GM19193 (cell line): ENCODE data around the gene TIAM1.

Experiments
- POLR2A ChIP-seq: IDR thresholded peaks from 4 replicates; pipeline ENCODE4 v1.6.1; 2011; ENCODE audit not compliant: insufficient read depth, insufficient read length; ENCODE audit errors: extremely low read depth

TIAM1 gene

DNA sequence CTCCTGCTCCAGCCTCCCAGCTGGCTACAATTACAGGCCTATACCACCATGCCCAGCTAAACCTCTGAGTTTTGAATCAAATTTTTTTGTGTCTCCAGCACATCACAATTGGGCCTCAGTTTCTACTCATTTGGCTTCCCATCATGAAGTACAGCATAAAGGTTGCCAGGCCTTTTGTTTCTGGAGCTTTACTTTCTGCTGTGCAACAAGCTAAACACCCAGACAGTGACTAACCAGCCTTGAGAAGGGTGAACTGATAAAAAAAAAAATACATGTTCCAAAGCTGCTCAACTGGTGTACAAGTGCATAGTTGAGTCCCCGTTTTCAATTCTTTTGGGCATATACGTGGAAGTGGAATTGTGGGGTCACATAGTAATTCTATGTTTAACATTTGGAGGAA lies 25.1 kb downstream of the TIAM1 start:
- TF ChIP-seq POLR2A, result no peak

DNA sequence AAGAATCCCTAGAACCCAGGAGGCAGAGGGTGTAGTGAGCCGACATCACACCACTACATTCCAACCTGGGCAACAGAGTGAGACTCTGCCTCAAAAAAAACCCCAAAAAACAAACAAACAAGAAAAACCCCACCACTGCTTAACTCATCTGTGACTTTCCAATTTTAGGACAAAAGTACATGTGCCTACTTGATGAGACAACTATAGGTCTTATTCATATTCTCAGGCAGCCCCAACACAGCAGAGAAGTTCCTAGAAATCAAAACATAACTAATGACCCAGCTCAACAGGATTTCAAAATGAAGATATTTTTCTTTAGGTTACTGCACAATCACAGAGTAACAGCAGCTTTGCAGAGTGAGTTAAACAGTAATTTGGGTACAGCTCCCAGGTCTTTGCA lies 26.4 kb downstream of the TIAM1 start:
- no peak for TF ChIP-seq POLR2A

DNA sequence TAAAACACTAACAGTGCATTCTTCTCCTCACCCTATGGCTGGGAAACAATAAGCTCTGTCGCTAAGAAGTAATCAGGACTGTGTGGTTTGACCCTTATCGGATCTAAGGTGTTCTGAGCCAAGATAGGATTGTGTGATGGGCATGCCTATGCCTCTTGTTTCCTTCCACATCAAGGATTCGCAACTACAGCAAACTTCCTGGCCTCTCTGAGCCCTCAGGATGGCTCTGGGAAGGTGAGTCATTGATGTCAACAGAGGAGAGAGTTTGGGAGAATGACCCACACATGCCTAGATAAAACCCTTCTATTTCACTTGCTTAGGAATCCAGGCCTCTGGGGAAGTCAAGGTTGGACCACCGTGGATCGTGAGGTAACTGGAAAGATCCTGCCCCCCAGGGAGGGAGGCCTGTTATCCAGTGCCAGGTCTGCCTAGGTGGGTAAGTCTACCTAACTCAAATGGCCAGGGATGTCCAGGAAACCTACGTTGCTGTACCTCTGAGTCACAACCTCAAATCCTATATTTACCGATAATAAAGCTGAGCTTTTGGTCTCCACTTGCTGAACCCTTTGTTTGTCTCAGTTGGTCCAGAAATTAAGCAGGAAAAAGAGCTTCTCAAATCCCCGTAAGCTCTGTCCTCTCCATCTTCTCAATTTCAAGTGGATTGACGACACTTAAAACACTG lies 27.4 kb downstream of the TIAM1 start:
- no peak for TF ChIP-seq POLR2A

DNA sequence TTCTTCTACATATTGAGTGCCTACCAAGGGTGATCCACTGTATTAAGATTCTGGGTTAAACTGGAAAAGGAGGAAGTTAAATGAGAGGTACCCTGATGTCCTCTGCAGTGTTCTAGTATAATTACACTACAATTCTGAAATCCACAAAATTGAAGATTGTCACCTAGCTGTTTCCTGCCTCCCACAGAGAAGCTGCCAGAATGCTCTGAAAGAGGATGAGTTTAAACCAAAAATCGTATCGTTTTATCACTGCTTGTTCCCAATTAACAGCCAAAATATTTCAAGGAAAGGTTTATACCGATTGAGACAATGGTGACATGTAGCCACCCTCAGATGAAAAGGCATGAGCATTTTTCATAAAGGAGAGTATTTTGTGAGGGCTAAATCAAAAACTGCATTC lies 28.0 kb downstream of the TIAM1 start:
- no peak for TF ChIP-seq POLR2A

DNA sequence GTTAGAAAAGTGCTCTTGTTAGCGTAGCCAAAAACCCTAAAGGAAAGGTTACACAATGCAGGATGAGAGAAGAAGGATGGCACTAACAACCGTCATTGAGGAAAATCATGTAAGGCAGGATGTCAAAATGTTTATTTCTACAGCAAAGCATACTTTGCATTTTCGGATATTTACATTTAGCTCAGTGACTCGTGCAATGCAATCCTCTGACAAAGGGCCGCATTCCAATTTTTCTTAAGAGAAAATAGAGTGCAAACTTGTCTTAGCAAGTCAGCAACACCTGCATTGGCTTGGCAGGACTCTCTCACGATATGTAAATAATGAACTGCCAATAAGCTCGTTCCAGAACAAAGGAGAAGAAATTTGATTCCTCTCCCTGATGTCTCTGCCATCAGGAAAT lies 33.3 kb downstream of the TIAM1 start:
- TF ChIP-seq POLR2A, result no peak

DNA sequence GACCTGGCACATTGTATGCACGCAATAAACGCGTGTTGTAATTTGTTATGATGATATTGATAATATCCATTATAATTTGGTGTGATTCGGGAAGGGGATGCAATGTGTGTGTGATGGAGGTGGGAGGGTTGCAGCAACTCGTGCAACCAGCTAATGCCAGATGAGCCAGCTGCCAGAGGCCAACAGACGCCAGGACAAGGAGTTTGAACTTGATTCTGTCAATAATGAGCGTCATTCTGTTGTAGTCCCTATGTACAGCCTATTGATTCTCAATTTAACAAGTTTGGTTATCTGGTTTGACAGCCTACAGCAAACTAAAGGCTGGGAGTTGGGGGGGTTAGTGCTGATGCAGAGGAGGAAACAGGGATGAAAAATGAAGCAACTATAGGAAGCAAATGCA lies 35.5 kb downstream of the TIAM1 start:
- TF ChIP-seq POLR2A, result no peak

DNA sequence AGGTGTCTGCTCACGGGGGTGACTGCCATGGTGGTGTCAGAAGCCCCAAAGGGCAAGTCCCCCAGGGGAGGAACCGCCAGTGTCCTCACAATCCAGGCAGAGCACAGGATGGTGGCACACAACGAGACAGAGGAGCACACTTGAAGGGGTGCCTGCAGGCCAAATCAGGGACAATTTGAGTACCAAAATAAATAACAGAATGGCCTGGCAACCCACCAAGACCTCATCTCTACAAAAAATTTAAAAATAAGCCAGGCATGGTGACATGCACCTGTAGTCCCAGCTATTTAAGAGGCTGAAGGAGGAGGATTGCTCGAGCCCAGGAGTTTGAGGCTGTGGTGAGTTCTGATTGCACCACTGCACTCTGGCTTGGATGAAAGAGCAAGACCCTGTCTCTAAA lies 38.2 kb downstream of the TIAM1 start:
- no peak for TF ChIP-seq POLR2A

DNA sequence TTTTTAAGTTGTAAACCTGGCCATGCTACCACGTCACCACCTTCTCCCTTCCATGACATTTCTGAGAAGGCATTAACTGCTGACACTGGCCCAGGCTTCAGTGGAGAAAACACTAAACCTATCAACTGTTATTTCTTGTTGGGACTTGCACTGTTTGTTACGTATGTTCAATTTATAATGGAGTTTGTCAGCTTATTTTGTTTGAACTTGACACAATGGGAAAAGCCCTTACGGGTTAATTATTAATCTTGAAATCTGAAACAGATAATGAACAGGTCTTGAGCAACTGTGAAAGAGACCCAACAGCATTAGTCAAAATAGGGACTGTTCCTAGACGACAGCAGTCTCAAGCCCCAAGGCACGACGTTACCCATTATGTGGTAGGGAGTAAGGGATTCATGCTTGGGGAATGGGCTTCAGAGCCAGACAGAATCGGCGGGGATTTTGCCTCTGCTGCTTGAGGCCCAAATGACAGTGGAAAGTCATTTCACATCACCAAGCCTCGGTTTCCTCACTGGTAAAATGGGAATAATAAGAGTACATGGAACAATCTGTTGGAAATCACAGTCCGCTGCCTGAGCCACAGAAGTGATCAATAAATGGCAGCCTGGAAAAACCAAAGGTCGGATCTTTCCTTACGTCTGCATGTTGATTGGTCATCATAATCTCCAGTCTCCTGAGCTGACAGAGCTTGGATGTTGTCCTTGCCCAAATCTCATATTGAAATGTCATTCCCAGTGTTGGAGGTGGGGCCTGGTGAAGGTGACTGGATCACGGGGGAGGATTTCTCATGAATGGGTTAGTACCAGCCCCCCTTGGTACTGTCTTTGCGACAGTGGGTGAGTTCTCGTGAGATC lies 44.5 kb downstream of the TIAM1 start:
- no peak for TF ChIP-seq POLR2A

DNA sequence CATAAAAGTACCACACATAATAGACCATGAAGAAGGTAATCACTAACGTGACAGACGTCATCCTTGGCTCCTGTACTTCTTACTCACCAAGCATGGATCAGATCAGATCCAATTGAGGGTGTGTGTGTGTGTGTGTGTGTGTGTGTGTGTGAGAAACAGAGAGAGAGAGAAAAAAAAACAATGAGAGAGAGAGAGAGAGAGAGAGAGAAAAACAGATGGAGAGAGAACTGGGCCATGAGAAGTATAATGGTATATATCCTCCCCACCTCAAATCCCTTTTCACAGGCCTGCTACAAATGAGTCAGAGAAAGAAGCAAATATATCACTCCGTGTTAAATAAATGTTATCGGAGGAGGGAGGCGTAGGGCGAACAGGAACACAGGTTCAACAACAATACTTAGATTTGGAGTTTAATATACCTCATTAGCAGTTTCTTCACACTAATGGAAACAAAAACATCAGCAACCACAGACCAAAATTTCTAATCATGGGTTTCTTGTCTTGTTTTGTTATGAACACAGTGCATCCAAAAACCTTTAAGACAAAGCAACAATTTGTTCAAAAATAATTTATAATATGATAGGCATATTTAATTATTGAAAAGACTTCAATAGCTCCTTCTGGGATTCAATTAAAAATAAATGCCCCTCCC lies 45.3 kb downstream of the TIAM1 start:
- no peak for TF ChIP-seq POLR2A

DNA sequence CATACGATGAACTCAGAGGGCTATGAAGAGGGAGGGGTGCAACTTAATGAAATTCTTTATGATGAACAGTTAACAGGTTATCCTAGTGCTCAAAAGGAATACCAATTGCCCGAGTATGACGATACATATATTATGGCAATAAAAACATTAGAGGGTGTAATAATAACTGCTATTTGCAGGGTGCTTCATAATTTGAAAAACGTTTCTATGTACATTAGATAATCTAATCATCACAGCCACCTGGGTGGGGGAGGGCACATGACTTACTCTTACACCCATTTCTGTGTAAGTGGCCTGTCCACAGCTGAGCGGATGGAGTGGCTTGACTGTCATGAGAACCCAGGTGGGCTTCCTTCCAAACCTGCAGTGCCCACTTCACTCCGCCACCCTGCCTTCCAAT lies 46.3 kb downstream of the TIAM1 start:
- no peak for TF ChIP-seq POLR2A

DNA sequence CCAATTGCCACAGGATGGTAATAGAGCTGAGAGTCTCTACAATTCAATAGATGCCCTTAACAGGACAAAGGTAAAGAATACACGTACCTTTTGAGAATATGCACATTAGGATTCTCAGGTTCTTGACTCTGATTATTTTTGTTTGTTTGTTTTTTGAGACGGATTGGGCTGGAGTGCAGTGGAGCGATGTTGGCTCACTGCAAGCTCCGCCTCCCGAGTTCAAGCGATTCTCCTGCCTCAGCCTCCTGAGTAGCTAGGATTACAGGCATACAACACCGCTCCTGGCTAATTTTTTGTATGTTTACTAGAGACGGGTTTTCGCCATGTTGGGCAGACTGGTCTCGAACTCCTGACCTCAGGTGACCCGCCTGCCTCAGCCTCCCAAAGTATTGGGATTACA lies 48.4 kb downstream of the TIAM1 start:
- no peak for TF ChIP-seq POLR2A

DNA sequence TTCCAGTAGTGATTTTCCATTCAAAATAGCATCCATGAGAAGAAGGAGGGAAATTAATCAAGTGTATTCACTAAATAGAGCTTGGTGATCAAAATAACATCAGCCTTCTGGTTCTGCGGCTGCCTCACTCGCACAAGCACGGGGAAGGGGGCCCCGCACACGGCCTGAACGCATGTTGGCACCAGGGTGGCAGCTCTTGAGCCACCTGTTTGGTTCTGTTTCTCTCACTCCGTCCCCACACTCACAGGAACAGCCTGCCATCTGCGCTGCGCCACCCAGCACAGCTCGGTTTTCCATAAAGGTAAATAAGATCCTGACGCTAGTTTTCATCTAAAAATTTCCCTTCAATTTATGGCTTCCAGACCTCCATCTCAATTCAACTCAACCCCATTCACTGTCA lies 49.4 kb downstream of the TIAM1 start:
- TF ChIP-seq POLR2A, result no peak

DNA sequence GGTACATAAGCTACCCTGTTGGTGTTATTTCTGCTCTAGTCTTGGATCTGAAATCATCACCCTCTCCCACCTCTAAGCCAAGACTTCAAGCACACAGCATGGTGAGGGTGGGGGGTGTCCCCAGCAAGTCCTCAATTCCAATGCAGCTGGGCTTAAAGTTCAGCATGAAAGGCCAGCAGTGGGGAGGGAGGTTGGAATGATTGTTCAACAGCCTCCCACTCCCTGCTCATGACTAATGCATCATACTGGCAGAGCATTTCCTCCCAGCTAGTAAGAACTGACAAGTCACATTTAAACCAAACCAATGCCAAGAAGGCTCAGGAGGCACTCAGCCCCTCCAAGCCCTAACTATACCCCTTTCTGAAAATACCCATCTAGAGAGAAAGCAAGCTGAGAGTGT lies 50.1 kb downstream of the TIAM1 start:
- no peak for TF ChIP-seq POLR2A

DNA sequence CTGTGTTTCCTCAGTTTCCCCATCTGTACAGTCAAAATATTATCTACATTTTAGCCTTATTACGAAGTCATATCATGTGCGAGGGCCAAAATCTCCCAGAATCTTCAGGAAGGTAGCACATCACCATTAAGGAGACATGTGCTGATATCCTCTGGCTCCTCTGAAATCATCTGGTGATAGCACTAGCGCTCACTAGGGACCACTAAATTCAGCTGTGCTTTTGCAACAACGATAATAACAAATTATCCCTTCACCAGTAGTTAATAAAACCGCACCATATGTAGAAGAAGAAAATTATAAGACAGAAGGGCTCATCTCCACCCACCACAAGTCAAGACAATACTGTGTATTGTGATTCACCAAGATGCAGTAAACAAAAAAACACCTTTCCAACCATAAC lies 53.3 kb downstream of the TIAM1 start:
- no peak for TF ChIP-seq POLR2A

DNA sequence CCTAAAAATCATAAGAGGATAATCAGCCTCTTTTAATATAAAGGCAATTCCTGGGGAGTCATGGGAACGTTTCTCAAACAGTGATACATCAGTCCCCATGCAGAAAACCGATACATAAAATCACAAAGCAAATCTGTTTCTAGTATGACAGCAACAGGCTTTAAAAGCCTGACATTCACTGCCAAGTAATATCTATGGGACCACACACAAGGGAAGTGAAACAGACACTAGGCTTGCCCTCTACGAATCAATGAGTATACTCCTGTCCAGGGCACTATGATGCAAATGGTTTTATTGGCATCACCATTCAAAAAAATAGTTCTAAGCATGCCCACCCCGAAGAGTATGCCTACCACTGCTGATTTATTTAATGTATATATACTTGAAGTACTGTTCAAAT lies 54.4 kb downstream of the TIAM1 start:
- no peak for TF ChIP-seq POLR2A

DNA sequence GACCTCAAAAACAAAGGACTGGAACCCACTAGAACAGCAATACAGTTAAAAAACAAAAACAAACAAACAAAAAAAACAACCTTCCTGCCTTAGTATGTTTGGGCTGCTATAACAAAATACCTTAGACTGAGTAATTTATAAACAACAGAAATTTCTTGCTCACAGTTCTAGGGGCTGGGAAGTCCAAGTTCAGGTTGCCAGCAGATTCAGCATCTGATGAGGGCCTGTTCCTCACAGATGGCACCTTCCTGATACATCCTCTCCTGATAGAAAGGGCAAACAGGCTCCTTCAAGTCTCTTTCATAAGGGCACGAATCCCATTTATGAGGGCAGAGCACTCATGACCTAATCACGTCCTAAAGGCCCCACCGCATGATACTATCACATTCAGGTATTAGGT lies 55.9 kb downstream of the TIAM1 start:
- TF ChIP-seq POLR2A, result no peak
